Measurements from ENCODE around the gene TMC3.

DNA sequence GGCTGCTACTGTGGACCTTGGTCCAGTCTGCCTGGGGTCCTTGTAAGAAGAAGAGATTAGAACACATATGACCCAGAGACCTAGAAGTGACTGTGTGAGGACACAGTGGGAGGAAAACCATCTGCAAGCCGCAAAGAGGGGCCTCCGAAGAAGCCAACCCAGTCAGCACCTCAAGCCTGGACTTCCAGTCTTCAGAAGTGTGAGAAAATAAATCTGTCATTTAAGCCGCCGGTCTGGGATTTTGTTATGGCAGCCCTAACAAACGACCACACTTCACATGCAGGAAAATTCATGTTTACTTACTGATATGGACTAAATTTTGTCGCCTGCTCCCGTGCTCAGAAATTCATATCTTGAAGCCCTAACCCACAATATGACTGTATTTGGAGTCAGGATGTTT, 44.4 kb upstream of the TMC3 start:
- TF ChIP-seq POLR2A (IDR thresholded peaks at IDR 0.05) (no peak), POLR2AphosphoS5 (IDR thresholded peaks at IDR 0.05) (no peak)
- TF ChIP-seq, protein P1, sequence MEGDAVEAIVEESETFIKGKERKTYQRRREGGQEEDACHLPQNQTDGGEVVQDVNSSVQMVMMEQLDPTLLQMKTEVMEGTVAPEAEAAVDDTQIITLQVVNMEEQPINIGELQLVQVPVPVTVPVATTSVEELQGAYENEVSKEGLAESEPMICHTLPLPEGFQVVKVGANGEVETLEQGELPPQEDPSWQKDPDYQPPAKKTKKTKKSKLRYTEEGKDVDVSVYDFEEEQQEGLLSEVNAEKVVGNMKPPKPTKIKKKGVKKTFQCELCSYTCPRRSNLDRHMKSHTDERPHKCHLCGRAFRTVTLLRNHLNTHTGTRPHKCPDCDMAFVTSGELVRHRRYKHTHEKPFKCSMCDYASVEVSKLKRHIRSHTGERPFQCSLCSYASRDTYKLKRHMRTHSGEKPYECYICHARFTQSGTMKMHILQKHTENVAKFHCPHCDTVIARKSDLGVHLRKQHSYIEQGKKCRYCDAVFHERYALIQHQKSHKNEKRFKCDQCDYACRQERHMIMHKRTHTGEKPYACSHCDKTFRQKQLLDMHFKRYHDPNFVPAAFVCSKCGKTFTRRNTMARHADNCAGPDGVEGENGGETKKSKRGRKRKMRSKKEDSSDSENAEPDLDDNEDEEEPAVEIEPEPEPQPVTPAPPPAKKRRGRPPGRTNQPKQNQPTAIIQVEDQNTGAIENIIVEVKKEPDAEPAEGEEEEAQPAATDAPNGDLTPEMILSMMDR (IDR thresholded peaks at IDR 0.05 in 8 of 11, conservative IDR thresholded peaks at IDR 0.05 in 3 of 11): no peak

Measured in spleen (tissue), 7 donors.